Duodenal mucosa (tissue), 2 donors: ENCODE measurements around the gene FSHR.

Experiments used
- H3K27ac ChIP-seq: one replicate; pipeline ENCODE4 v1.7.0; 2013; ENCODE audit warnings: low read depth, low read length
- H3K27me3 ChIP-seq, 2 donors: one replicate each; pipeline ENCODE4 v1.7.0; 2013; ENCODE audit warnings: low read length in 2 of 2, control low read depth in 1 of 2; ENCODE audit not compliant: insufficient read depth in 2 of 2, control insufficient read depth in 1 of 2
- H3K36me3 ChIP-seq, 2 donors: one replicate each; pipeline ENCODE4 v1.7.0; 2013; ENCODE audit warnings: low read length in 2 of 2, control low read depth in 1 of 2; ENCODE audit not compliant: insufficient read depth in 2 of 2, control insufficient read depth in 1 of 2
- H3K4me1 ChIP-seq, 2 donors: one replicate each; pipeline ENCODE4 v1.7.0; 2013; ENCODE audit warnings: low read length in 2 of 2, control low read depth in 1 of 2; ENCODE audit not compliant: insufficient read depth in 2 of 2, control insufficient read depth in 1 of 2
- H3K4me3 ChIP-seq, 2 donors: one replicate each; pipeline ENCODE4 v1.7.0; 2013; ENCODE audit warnings: low read length in 2 of 2, low read depth in 1 of 2
- H3K9ac ChIP-seq, 2 donors: one replicate each; pipeline ENCODE4 v1.7.0; 2013; ENCODE audit warnings: low read length in 2 of 2, low read depth in 1 of 2
- H3K9me3 ChIP-seq, 2 donors: one replicate each; pipeline ENCODE4 v1.7.0; 2013; ENCODE audit warnings: low read length in 2 of 2, control low read depth in 1 of 2; ENCODE audit not compliant: control insufficient read depth in 1 of 2

The FSHR gene

DNA sequence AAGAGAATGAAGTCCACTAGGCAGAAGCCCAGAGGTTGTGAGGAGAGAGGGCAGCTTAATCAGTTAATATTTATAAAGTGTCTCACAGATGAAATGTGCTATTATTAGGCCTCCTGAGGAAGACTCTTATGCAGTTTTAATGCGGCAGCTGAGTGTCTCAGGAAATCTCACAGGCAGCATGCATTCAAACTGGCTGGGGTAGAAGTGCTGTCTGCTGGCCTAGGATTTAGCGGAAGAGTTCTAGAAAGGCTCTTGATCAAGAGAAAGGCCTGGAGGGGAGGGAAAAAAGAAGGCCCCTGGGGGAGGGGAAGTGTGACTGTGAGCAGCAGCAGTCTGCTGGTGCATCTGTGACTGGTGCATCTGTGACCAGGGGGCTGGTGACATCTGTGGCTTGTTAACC, 133.0 kb downstream of the FSHR start:
- Histone ChIP-seq H3K9me3 (no peaks in the 10 kb centered on the region), H3K9ac (no peak overlapping the region), H3K4me1 (no peaks in the 10 kb centered on the region), H3K36me3 (no peaks in the 10 kb centered on the region), H3K27me3 (no peaks in the 10 kb centered on the region), H3K27ac (no peak overlapping the region), H3K4me3 (no peak overlapping the region)

DNA sequence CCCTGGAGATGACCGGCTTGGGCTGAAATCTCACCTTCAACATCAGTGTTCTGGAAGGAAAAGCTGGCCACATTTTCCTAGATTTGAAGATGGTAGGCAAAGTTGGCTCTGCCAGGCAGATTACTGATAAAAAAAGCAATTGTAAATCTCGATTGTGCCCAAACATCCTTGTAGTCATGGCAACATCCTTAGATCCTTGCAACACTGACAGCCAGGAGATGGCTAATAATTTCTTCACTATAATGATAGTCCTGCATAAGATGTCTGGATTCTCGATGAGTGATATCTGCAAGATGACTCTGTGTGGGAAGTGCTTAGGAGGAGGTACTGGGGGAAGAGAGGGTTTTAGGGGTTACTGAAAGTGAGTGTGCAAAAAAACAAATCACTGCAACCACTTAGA, 149.1 kb downstream of the FSHR start:
- Histone ChIP-seq H3K9me3 (no peaks in the 10 kb centered on the region), H3K27me3 (no peaks in the 10 kb centered on the region)

DNA sequence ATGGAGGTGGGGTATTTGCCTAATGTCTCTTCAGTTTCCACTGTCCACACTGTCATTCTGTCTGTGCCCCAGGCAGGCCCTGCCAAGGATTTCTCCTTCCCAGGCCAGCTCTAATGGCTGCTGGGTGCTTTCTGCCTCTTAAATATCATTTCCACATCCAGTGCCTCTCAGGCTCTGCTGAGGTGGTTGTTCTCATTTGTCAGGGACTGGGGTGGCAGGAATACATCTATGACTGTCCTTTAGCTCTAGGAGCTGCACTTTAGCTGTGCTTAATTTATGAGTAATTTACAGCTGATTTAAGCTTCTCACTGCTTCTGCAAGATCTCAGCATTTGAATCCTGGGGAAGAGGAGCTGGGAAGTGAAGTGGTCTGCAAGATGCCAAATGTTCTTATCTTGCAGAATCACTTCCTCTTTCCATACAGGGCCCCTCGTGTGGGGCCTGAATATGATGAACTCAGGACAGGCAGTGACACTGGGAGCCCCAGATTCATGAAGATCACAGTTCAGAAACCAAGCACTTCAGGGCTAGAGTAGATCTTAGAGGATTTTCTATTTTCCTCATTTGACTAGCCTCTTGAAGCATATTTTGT, 150.2 kb downstream of the FSHR start:
- no peaks in the 10 kb centered on the region for H3K9me3 ChIP-seq
- H3K27ac ChIP-seq, result no peak overlapping the region
- no peaks in the 10 kb centered on the region for H3K27me3 ChIP-seq
- no peaks in the 10 kb centered on the region for H3K4me1 ChIP-seq
- no peak overlapping the region for H3K9ac ChIP-seq
- no peaks in the 10 kb centered on the region for H3K36me3 ChIP-seq
- H3K4me3 ChIP-seq, result no peak overlapping the region

More for the DNA sequence above, 149.1 kb downstream of the FSHR start:
- no peaks in the 10 kb centered on the region for H3K36me3 ChIP-seq
- no peak overlapping the region for H3K9ac ChIP-seq
- no peaks in the 10 kb centered on the region for H3K4me1 ChIP-seq
- H3K4me3 ChIP-seq, result no peak overlapping the region
- H3K27ac ChIP-seq, result no peak overlapping the region

DNA sequence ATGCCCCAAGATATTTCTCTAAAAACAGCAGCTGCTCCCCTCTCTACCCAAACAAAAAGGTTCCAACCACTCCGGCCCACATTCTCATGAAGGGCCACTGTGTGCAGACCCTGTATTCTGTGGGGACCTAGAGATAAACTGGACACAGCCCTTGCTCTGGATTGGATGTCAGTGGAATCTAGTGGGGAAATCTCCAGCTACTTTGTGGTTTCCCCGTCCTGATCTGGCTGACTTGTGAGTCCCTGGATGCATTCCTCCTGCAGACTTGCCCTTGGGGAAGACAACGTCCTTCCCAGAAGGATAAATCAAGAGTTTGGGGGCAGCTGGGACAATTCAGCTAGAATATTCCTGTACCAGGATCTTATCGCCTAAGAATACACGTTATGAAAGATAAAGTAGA, 151.1 kb downstream of the FSHR start:
- no peaks in the 10 kb centered on the region for H3K9me3 ChIP-seq
- no peak overlapping the region for H3K9ac ChIP-seq
- no peaks in the 10 kb centered on the region for H3K27me3 ChIP-seq
- H3K27ac ChIP-seq, result no peak overlapping the region
- no peaks in the 10 kb centered on the region for H3K4me1 ChIP-seq
- no peak overlapping the region for H3K4me3 ChIP-seq
- no peaks in the 10 kb centered on the region for H3K36me3 ChIP-seq

DNA sequence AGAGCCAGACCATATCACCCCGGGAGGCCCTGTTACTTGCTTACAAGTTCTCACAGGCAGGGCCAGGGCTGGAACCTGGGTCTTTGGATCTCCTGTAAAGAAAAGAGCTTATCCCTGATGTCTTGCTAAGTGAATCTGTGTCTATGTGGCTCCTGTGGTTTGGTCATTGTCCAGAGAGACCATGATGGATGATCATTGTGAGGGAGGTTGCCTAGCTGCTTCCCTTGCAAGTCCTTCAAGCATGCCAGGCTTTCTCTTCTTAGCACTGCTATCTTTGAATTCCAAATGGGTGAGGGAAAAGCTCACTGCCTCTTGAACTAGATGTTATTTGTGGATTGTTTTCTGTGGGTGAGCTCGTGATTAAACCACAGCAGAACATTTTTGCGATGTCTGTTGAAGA, 151.6 kb downstream of the FSHR start:
- H3K4me3 ChIP-seq, result no peak overlapping the region
- H3K9me3 ChIP-seq, result no peaks in the 10 kb centered on the region
- H3K4me1 ChIP-seq, result no peaks in the 10 kb centered on the region
- H3K27me3 ChIP-seq, result no peaks in the 10 kb centered on the region
- no peak overlapping the region for H3K9ac ChIP-seq
- H3K27ac ChIP-seq, result no peak overlapping the region
- H3K36me3 ChIP-seq, result no peaks in the 10 kb centered on the region

DNA sequence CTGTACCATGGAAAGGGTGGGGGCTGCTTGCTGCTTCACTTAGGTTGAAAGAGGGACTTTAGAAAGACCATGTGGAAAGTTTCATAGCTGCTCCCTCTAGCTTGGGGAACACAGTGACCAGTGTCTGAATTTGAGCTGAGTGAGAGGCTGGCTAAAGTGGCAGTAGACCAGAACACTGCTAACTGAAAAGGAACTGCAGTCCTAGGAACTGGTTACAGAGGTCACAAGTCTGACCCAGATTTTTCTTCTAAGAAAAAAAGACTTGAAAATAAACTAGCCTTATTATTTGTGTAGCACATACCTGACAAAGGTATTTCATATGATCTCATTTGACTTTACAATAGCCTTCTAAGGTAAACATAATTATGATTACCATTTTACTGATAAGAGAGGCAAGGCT, 153.6 kb downstream of the FSHR start:
- Histone ChIP-seq H3K27ac (no peak overlapping the region), H3K4me3 (no peak overlapping the region)

DNA sequence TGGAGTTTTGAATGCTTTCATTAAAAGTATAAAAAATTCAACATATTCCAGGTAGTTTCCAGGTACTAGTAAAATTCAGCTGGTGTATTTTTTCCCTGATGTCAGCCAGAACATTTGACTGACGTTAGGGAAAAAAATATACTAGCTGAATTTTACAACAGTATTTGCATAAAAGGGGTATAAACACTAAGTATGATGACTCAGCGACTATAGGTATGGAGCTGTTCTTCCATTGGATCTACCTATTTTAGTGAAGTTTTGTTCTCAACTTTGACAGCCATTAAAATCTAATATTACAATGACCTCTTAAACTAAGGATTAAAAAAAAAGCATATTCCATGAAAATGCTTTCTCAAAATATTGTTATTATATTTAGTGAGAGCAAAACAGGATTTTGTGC, 155.9 kb downstream of the FSHR start:
- Histone ChIP-seq H3K27ac (no peak overlapping the region), H3K4me3 (no peak overlapping the region), H3K27me3 (no peaks in the 10 kb centered on the region), H3K36me3 (no peaks in the 10 kb centered on the region), H3K9me3 (no peaks in the 10 kb centered on the region), H3K9ac (no peak overlapping the region), H3K4me1 (no peaks in the 10 kb centered on the region)

More for the DNA sequence above, 153.6 kb downstream of the FSHR start:
- Histone ChIP-seq H3K9me3 (no peaks in the 10 kb centered on the region), H3K27me3 (no peaks in the 10 kb centered on the region), H3K4me1 (no peaks in the 10 kb centered on the region), H3K36me3 (no peaks in the 10 kb centered on the region), H3K9ac (no peak overlapping the region)

DNA sequence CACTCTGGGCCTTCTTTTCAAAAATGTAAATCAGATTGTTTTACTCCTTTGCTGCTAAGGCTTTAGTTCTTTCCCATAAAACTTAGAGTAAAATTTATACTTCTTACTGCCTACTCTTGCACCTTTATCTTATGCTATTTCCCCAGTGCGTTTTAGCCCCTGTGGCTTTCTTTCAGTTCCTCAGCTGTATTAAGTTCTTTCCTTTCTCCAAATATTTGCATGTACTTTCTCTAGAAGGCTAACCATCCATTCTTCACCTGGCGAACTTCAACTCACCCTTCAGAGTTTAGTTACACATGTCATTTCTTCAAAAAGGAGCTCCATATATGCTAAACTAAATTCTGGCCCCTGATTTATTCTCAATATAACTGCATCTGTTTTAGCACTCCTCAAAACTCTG, 160.7 kb downstream of the FSHR start:
- H3K9me3 ChIP-seq, result no peaks in the 10 kb centered on the region
- no peaks in the 10 kb centered on the region for H3K27me3 ChIP-seq

DNA sequence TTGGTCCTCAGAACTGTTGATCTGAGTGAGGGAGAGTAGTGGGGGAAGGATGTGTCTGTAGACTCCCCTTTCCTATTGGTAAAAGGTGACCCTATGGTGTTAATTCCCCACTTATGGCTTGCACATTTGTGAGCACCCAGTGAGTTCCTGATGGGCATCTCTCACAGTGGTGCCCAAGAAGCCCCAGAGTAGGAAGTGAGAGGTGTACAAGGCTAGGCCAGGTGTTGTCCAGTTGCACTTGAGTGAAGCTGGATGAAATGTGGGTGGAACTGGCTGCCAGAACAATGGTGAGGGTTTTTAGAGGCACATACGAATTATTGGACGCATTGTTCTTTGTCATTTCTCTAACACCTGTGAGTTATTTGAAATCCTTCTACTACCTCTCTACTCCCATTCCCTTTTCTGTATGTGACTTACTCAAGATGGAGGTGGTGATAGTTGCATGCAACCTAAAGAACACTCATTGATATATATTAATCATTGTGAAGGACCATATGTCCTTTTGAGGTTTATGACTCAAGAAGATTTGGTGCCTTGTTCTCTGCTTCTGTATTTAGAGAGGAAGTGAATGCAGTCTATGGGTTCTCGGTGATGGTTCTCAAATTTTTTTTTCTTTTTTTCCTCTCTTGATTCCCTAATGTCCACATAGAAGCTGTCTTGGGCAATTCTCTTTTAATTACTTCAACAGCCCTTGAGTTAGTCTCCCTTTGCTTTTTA, 162.7 kb downstream of the FSHR start:
- no peak overlapping the region for H3K9ac ChIP-seq
- H3K9me3 ChIP-seq, result no peaks in the 10 kb centered on the region
- no peak overlapping the region for H3K27ac ChIP-seq
- no peak overlapping the region for H3K4me3 ChIP-seq
- no peaks in the 10 kb centered on the region for H3K36me3 ChIP-seq
- H3K4me1 ChIP-seq, result no peaks in the 10 kb centered on the region
- no peaks in the 10 kb centered on the region for H3K27me3 ChIP-seq

More for the DNA sequence above, 160.7 kb downstream of the FSHR start:
- no peak overlapping the region for H3K9ac ChIP-seq
- no peak overlapping the region for H3K27ac ChIP-seq
- no peaks in the 10 kb centered on the region for H3K4me1 ChIP-seq
- no peaks in the 10 kb centered on the region for H3K36me3 ChIP-seq
- no peak overlapping the region for H3K4me3 ChIP-seq

DNA sequence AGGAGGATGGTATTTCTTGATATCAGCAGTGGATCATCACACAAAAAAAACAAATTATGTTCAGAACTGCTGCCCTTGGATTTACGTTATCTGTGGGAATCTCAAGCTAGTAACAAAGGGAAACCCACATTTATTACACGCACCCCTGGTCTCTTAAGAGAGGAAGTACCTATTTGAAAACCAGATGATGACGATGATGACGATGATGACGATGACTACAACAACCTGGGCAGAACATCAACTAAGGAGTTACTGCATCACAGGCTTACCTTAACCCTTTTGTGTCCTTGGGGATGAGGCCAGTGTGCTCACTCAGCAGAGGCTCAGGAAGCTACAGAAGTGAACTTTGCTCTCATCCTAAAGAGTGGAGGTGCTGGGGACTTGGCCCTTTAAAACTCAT, 169.4 kb downstream of the FSHR start:
- no peaks in the 10 kb centered on the region for H3K27me3 ChIP-seq
- H3K27ac ChIP-seq, result no peak overlapping the region
- H3K9me3 ChIP-seq, result no peaks in the 10 kb centered on the region
- no peak overlapping the region for H3K4me3 ChIP-seq
- H3K36me3 ChIP-seq, result no peaks in the 10 kb centered on the region
- H3K9ac ChIP-seq, result no peak overlapping the region
- no peaks in the 10 kb centered on the region for H3K4me1 ChIP-seq
